Vagina (tissue), 2 donors: ENCODE data around the gene PXN.

ENCODE experiments used
- POLR2AphosphoS5 ChIP-seq, 2 donors: sonication (generic); formaldehyde crosslinking; IDR thresholded peaks; one replicate each; pipeline ENCODE4 v1.9.0; 2017; ENCODE audit warnings: antibody characterized with exemption in 2 of 2, mild to moderate bottlenecking in 2 of 2, low read depth in 1 of 2; ENCODE audit not compliant: insufficient read depth in 1 of 2
- TF ChIP-seq, protein P1 (sequence below), 3 experiments: fragments of 450-650 bp in 2 of 3; fragments of 200-600 bp in 1 of 3; sonication (generic) in 1 of 3; IDR thresholded peaks; one replicate each; pipeline ENCODE4 v1.5.1; 2017 to 2019; ENCODE audit warnings: antibody characterized with exemption in 3 of 3, mild to moderate bottlenecking in 2 of 3, moderate library complexity in 2 of 3

GRCh38 chr12:120228291-120229070, 37.0 kb downstream of the PXN start:
- TF ChIP-seq, protein P1, sequence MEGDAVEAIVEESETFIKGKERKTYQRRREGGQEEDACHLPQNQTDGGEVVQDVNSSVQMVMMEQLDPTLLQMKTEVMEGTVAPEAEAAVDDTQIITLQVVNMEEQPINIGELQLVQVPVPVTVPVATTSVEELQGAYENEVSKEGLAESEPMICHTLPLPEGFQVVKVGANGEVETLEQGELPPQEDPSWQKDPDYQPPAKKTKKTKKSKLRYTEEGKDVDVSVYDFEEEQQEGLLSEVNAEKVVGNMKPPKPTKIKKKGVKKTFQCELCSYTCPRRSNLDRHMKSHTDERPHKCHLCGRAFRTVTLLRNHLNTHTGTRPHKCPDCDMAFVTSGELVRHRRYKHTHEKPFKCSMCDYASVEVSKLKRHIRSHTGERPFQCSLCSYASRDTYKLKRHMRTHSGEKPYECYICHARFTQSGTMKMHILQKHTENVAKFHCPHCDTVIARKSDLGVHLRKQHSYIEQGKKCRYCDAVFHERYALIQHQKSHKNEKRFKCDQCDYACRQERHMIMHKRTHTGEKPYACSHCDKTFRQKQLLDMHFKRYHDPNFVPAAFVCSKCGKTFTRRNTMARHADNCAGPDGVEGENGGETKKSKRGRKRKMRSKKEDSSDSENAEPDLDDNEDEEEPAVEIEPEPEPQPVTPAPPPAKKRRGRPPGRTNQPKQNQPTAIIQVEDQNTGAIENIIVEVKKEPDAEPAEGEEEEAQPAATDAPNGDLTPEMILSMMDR (IDR thresholded peaks at IDR 0.05): peak; percentile 89 to 95 (median 92)
- peak; percentile 67 to 68 for TF ChIP-seq POLR2AphosphoS5 (IDR thresholded peaks at IDR 0.05; ENCODE audit: insufficient read depth in 1 of 2, low read depth in 1 of 2)
